ENCODE measurements around the gene GARS1.

Gene GARS1

DNA sequence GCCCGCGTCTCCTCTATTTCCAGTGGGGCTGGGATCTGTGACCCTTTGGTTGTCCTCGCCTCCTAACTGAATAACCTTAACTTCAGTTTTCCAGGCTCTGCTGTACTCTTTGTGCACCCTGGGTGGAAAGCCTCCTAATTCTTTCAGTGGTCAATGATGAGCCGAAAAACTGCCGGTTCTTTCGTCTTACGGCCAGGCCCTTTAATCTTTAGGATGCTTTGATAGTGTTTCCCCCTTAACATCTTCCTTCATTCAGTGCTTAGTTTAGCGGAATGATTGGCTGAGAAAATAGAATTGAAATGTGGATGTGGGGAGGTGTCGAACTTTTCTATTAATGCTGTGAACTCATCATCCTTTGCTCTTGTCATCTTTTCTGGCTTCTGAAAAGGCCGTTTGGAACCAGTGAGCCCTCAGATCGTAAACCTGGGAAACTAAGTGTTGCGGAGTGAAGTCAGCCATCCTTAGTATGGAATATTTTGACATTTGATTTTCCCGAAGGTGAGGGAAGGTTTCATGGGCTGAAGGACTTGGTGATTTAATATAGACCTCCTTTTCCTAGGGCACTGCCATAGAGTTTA is 847 bp downstream of the GARS1 start:
- Histone ChIP-seq H3K9me3 (ENCODE audit: control insufficient read depth, low read length) (no peaks in the 10 kb centered on the region), H3K4me3 (ENCODE audit: insufficient read depth, low read depth, low read length) (peak overlapping the region; percentile 94), H3K27ac (ENCODE audit: insufficient read depth, low read depth, low read length, poor library complexity, severe bottlenecking) (peak overlapping the region; percentile 91), H3K4me1 (ENCODE audit: control insufficient read depth, insufficient read depth, low read length) (peaks cover 15% of the 10 kb centered on the region), H3K36me3 (ENCODE audit: control insufficient read depth, insufficient read depth, low read length) (peaks cover 11% of the 10 kb centered on the region), H3K27me3 (ENCODE audit: control insufficient read depth, insufficient read depth, low read length, poor library complexity, severe bottlenecking) (no peaks in the 10 kb centered on the region)
- WGBS, 2 experiments = 1% methylated on average over 13 of the region's 13 CpGs

DNA sequence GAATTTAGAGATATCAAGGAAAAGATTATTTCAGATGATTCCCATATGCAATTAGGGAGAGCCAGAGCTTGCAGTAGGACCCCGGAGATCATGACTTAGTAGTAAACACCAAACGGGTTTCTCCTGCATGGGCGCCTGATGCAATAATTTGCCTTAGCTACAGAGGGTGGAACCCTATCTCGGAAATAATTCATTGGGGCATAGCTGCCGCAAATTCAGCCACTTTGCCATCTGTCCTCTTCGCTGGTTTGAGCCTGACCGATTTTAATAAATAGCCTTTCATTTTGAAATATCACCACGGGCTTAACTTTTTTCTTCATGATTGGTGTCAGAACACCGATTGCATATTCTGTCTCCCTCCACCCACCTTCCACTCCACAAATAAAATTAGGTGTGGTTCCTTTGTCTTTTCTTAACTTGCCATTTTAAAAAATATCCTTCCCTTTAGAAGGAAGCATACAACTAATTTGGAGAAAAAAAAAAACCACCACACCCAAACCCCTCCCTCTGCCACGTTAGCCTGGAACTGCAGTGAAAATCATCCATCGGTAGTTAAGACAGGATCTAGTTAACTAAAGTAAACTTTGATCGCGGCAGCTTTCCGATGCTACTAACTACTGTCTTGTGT is 1.4 kb downstream of the GARS1 start:
- Histone ChIP-seq H3K36me3 (ENCODE audit: control insufficient read depth, insufficient read depth, low read length) (peaks cover 17% of the 10 kb centered on the region), H3K27ac (ENCODE audit: insufficient read depth, low read depth, low read length, poor library complexity, severe bottlenecking) (peak overlapping the region; percentile 91), H3K9me3 (ENCODE audit: control insufficient read depth, low read length) (no peaks in the 10 kb centered on the region), H3K27me3 (ENCODE audit: control insufficient read depth, insufficient read depth, low read length, poor library complexity, severe bottlenecking) (no peaks in the 10 kb centered on the region), H3K4me1 (ENCODE audit: control insufficient read depth, insufficient read depth, low read length) (peaks cover 15% of the 10 kb centered on the region), H3K4me3 (ENCODE audit: insufficient read depth, low read depth, low read length) (peak overlapping the region; percentile 94)
- WGBS, 2 experiments = 5 to 13% methylated on average over 13 to 14 of the region's 14 CpGs

DNA sequence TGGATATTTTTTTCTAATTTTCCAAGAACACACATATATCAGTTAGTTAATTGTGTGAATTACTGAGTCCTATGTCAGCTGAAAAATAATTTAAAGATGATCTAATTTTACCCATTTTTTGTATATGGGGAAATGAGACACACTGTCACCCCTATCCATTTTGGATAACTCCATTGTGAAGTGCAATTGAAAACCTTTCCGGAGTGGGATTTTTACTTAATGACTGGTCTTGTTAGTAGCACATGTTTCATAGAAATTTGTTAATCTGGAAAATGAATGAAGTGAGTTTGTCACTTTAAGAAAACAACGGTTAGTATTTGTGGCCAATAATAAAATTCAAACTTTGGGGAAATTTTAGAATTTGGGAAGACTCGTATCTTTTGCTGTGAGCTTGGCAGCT is 2.0 kb downstream of the GARS1 start:
- Histone ChIP-seq H3K4me3 (ENCODE audit: insufficient read depth, low read depth, low read length) (peak overlapping the region; percentile 94), H3K9me3 (ENCODE audit: control insufficient read depth, low read length) (no peaks in the 10 kb centered on the region), H3K27ac (ENCODE audit: insufficient read depth, low read depth, low read length, poor library complexity, severe bottlenecking) (no peak overlapping the region), H3K4me1 (ENCODE audit: control insufficient read depth, insufficient read depth, low read length) (peaks cover 15% of the 10 kb centered on the region), H3K27me3 (ENCODE audit: control insufficient read depth, insufficient read depth, low read length, poor library complexity, severe bottlenecking) (no peaks in the 10 kb centered on the region), H3K36me3 (ENCODE audit: control insufficient read depth, insufficient read depth, low read length) (peaks cover 20% of the 10 kb centered on the region)
- 79 to 94% methylated on average over 3 of the region's 3 CpGs for WGBS, 2 experiments

DNA sequence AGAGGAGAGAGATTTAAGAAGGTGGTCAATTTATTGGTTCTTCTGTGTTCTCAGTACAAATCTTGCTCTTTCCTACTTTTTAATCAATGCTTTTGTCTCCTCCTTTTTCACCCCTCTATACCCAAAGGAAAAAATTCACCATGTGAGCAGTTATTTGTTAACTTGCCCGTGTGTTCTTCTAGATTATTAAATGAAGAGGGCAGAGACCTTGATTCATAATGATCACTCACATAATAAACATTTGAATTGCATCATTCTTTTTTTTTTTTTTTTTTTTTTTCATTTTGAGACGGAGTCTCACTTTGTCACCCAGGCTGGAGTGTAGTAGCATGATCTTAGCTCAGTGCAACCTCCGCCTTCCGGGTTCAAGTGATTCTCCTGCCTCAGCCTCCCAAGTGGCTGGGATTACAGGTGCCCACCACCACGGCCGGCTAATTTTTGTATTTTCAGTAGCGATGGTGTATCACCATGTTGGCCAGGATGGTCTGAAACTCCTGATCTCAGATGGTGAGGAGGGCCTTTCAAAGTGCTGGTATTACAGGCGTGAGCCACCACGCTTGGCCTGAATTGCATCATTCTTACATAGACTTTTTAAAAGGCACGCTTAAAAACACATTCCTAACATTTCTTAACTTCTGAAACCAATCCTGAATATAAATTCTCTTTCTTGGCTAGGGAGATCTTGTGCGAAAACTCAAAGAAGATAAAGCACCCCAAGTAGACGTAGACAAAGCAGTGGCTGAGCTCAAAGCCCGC is 3.6 kb downstream of the GARS1 start:
- Histone ChIP-seq H3K4me3 (ENCODE audit: insufficient read depth, low read depth, low read length) (no peak overlapping the region), H3K36me3 (ENCODE audit: control insufficient read depth, insufficient read depth, low read length) (peaks cover 28% of the 10 kb centered on the region), H3K27ac (ENCODE audit: insufficient read depth, low read depth, low read length, poor library complexity, severe bottlenecking) (no peak overlapping the region), H3K9me3 (ENCODE audit: control insufficient read depth, low read length) (no peaks in the 10 kb centered on the region), H3K27me3 (ENCODE audit: control insufficient read depth, insufficient read depth, low read length, poor library complexity, severe bottlenecking) (no peaks in the 10 kb centered on the region), H3K4me1 (ENCODE audit: control insufficient read depth, insufficient read depth, low read length) (peaks cover 15% of the 10 kb centered on the region)
- WGBS, 2 experiments = 92 to 93% methylated on average over 12 to 13 of the region's 13 CpGs

DNA sequence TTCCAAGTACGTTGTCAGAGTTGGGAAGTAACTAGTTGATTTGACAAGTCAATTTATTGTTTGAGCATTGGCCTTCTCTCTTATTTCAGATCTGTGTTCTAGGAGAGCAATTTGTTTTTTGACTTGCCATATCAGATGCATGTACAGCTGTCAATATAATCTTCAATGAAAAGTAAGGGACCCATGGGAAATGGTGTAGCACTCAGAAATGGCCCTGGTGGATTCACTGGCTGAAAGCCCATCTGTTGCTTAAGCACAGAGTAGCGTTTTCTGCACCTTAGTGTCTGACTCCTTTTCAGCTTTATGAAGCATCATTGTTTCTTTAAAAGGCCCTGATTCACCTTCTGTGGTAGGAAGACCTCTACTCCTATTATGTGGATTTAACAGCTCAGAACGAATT is 10.2 kb downstream of the GARS1 start:
- no peaks in the 10 kb centered on the region for H3K27me3 ChIP-seq (ENCODE audit: control insufficient read depth, insufficient read depth, low read length, poor library complexity, severe bottlenecking)
- peaks cover 41% of the 10 kb centered on the region for H3K36me3 ChIP-seq (ENCODE audit: control insufficient read depth, insufficient read depth, low read length)
- no peak overlapping the region for H3K27ac ChIP-seq (ENCODE audit: insufficient read depth, low read depth, low read length, poor library complexity, severe bottlenecking)
- WGBS, 2 experiments = 91 to 97% methylated on average over 3 of the region's 3 CpGs
- H3K9me3 ChIP-seq (ENCODE audit: control insufficient read depth, low read length) = no peaks in the 10 kb centered on the region
- no peaks in the 10 kb centered on the region for H3K4me1 ChIP-seq (ENCODE audit: control insufficient read depth, insufficient read depth, low read length)
- H3K4me3 ChIP-seq (ENCODE audit: insufficient read depth, low read depth, low read length) = no peak overlapping the region

DNA sequence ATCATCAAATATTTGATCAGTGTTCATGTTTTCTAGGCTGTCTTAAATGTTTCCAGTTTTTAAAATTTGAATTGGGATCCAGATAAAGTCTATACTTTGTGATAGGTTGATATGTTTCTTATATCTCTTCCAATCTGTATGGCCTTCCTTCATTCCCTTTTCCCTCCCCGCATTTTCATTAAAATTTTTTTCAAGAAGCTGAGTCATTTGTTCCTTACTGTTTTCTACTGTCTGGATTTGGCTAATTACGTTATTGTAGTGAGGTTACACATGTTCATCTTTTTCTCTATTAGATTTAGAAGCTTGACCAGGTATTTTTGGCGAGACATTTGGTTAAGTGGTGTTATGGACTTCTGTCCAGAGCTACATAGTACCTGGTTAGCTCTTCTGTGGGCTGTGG is 11.2 kb downstream of the GARS1 start:
- no peaks in the 10 kb centered on the region for H3K27me3 ChIP-seq (ENCODE audit: control insufficient read depth, insufficient read depth, low read length, poor library complexity, severe bottlenecking)
- no peak overlapping the region for H3K4me3 ChIP-seq (ENCODE audit: insufficient read depth, low read depth, low read length)
- H3K4me1 ChIP-seq (ENCODE audit: control insufficient read depth, insufficient read depth, low read length) = no peaks in the 10 kb centered on the region
- 100% methylated on average over 2 to 3 of the region's 3 CpGs for WGBS, 2 experiments
- no peak overlapping the region for H3K27ac ChIP-seq (ENCODE audit: insufficient read depth, low read depth, low read length, poor library complexity, severe bottlenecking)
- H3K9me3 ChIP-seq (ENCODE audit: control insufficient read depth, low read length) = no peaks in the 10 kb centered on the region
- peaks cover 38% of the 10 kb centered on the region for H3K36me3 ChIP-seq (ENCODE audit: control insufficient read depth, insufficient read depth, low read length)

DNA sequence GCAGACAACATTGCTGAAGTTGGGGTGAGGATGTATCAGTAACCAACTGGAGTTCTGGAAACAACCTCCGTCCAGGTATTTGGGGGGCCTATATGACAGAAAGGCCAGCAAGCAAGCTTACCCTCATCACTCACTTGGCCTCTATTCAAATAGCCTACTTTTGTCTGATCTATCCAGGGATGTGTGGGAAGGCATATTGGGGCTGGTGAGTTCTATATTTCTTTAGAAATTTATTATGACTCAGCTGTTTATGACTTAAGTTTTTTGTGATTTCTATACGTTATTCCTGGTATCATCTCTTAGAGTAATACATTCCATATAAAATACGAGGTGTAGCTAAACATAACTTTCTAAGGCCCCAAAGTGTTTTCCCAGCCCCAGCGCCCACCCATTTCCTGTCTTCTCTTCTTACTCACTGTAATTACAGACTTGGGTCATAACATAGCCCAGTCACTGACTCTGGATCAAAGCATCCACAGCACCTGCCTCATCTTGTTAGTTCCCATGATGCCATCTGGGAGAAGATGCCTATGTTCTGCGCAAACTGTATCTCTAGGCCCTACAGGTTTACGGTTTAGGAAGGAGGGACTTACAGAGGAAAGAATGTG is 18.1 kb downstream of the GARS1 start:
- Histone ChIP-seq H3K36me3 (ENCODE audit: control insufficient read depth, insufficient read depth, low read length) (peaks cover 41% of the 10 kb centered on the region), H3K4me1 (ENCODE audit: control insufficient read depth, insufficient read depth, low read length) (no peaks in the 10 kb centered on the region), H3K4me3 (ENCODE audit: insufficient read depth, low read depth, low read length) (no peak overlapping the region), H3K27ac (ENCODE audit: insufficient read depth, low read depth, low read length, poor library complexity, severe bottlenecking) (no peak overlapping the region), H3K9me3 (ENCODE audit: control insufficient read depth, low read length) (no peaks in the 10 kb centered on the region), H3K27me3 (ENCODE audit: control insufficient read depth, insufficient read depth, low read length, poor library complexity, severe bottlenecking) (no peaks in the 10 kb centered on the region)
- WGBS, 2 experiments = 93 to 96% methylated on average over 6 of the region's 6 CpGs

DNA sequence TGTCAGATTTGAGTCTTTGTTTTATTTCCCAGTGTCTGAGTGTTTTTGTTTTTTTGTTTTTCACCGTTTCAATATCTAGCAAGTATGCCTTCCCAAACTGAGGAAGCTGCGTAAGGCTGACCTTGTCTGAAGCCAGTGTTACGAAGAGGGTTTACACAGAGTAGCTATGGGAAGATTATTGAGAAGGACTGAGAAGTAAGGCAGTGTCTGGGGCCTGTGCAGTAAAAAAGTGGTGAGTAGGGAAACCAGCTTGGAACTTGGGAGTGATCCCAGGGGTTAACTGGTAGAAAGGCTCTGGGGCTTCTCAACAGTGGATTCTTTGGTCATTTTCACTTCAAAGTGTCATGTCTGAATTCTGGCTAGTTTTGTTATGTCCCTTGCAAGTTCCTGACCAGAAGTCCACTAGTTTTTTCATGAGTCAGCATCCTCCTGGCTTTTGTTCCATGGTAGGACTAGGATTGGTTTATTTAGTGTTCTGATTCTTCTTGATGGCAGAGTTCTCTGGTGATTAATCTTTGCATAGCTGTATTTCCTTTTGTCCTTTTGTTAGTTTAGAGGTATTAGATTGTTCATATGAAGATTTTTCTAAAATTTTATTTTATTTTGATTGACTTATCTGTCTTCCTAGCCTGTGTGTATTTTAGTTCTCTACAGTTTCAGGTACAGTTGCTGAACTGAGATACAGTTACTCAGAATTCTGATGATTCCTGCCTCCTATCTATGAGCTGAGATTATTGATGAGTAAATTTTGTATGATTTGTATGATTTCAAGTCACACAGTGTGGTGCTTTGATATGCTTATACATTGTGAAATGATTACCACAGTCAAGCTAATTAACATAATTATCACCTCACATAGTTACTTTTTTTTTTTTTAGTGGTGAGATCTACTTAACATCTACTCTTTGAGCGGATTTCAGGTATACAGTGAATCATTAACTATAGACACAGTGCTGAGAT is 19.0 kb downstream of the GARS1 start:
- Histone ChIP-seq H3K36me3 (ENCODE audit: control insufficient read depth, insufficient read depth, low read length) (peaks cover 46% of the 10 kb centered on the region), H3K27ac (ENCODE audit: insufficient read depth, low read depth, low read length, poor library complexity, severe bottlenecking) (no peak overlapping the region), H3K27me3 (ENCODE audit: control insufficient read depth, insufficient read depth, low read length, poor library complexity, severe bottlenecking) (no peaks in the 10 kb centered on the region), H3K4me3 (ENCODE audit: insufficient read depth, low read depth, low read length) (no peak overlapping the region), H3K4me1 (ENCODE audit: control insufficient read depth, insufficient read depth, low read length) (no peaks in the 10 kb centered on the region), H3K9me3 (ENCODE audit: control insufficient read depth, low read length) (no peaks in the 10 kb centered on the region)
- 95 to 99% methylated on average over 4 of the region's 4 CpGs for WGBS, 2 experiments

DNA sequence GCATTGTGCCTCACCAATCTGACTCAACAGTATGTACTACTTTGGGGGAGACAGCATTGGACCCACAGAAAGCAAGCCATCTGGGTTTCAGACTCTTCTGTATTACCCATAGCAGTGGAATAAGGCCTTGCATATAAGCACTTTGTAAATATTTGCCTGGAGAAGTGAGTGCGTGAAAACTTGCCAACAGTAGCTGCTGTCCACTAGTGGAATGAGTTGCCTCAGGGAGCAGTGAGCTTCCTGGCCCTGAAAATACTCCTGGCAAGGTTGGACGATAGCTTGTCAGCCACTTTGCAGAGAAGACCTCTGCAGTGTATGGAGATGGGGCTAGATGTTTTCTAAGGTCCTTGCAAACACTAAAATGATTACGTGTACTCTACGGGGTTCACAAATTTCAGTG is 21.6 kb downstream of the GARS1 start:
- no peaks in the 10 kb centered on the region for H3K27me3 ChIP-seq (ENCODE audit: control insufficient read depth, insufficient read depth, low read length, poor library complexity, severe bottlenecking)
- no peaks in the 10 kb centered on the region for H3K4me1 ChIP-seq (ENCODE audit: control insufficient read depth, insufficient read depth, low read length)
- H3K27ac ChIP-seq (ENCODE audit: insufficient read depth, low read depth, low read length, poor library complexity, severe bottlenecking) = no peak overlapping the region
- peaks cover 39% of the 10 kb centered on the region for H3K36me3 ChIP-seq (ENCODE audit: control insufficient read depth, insufficient read depth, low read length)
- no peak overlapping the region for H3K4me3 ChIP-seq (ENCODE audit: insufficient read depth, low read depth, low read length)
- WGBS, 2 experiments = 94 to 98% methylated on average over 4 of the region's 4 CpGs
- no peaks in the 10 kb centered on the region for H3K9me3 ChIP-seq (ENCODE audit: control insufficient read depth, low read length)
